Natural killer cell (primary cell): ENCODE data around the gene CHST9. TPM values are rescaled to one million over a fixed set of nuclear protein-coding genes. Genes with fewer than 3 reads are reported as not detected.

Experiments
- ATAC-seq, 3 donors: fragments of 150-1000 bp in 2 of 3; fragments of 200-7000 bp in 1 of 3; cut with Tn5 transposase; 1 replicate in 1 of 3; 2 replicates in 2 of 3; pipeline ENCODE4 v1.10.0; 2021; ENCODE audit warnings: mild to moderate bottlenecking in 2 of 3, moderate library complexity in 2 of 3
- DNase-seq, 2 donors: peaks; one replicate each; pipeline versions ENCODE4 v3.0.0 to v3.0.0-alpha.2; 2013 to 2021; ENCODE audit warnings: mixed read lengths in 1 of 2
- H3K27ac ChIP-seq: one replicate; pipeline ENCODE4 v1.5.1; 2013; ENCODE audit warnings: mild to moderate bottlenecking, low read length
- H3K27me3 ChIP-seq: one replicate; pipeline ENCODE4 v1.6.1; 2013; ENCODE audit warnings: low read length; ENCODE audit not compliant: control insufficient read depth, insufficient read depth
- H3K36me3 ChIP-seq: one replicate; pipeline ENCODE4 v1.6.1; 2013; ENCODE audit warnings: low read length; ENCODE audit not compliant: control insufficient read depth, insufficient read depth
- H3K4me1 ChIP-seq: one replicate; pipeline ENCODE4 v1.6.1; 2013; ENCODE audit warnings: low read length; ENCODE audit not compliant: control insufficient read depth, insufficient read depth
- H3K4me3 ChIP-seq: one replicate; pipeline ENCODE4 v1.5.1; 2013; ENCODE audit warnings: low read length
- H3K9me3 ChIP-seq: one replicate; pipeline ENCODE4 v1.6.1; 2013; ENCODE audit warnings: low read length; ENCODE audit not compliant: control insufficient read depth, insufficient read depth
- H3K27ac Mint-ChIP-seq, 2 donors: one replicate each; pipeline ENCODE4 v1.8.0; 2022; ENCODE audit warnings: mild to moderate bottlenecking in 2 of 2, mixed read lengths in 2 of 2, moderate library complexity in 1 of 2
- H3K27me3 Mint-ChIP-seq, 2 donors: one replicate each; pipeline ENCODE4 v1.8.0; 2022; ENCODE audit warnings: low read depth in 2 of 2, mixed read lengths in 2 of 2
- H3K36me3 Mint-ChIP-seq: one replicate; pipeline ENCODE4 v1.8.0; 2022; ENCODE audit warnings: mixed read lengths
- H3K4me1 Mint-ChIP-seq, 2 donors: one replicate each; pipeline ENCODE4 v1.8.0; 2022; ENCODE audit warnings: mixed read lengths in 2 of 2
- H3K4me3 Mint-ChIP-seq: one replicate; pipeline ENCODE4 v1.8.0; 2022; ENCODE audit warnings: mild to moderate bottlenecking, moderate library complexity, mixed read lengths
- H3K9me3 Mint-ChIP-seq, 2 donors: one replicate each; pipeline ENCODE4 v1.8.0; 2022; ENCODE audit warnings: mixed read lengths in 2 of 2
- WGBS: methylation state at CpG from one replicate; pipeline ENCODE4 v1.1.7; 2013; ENCODE audit warnings: missing lambda C conversion rate; ENCODE audit not compliant: insufficient coverage; 5-methylcytosine and 5-hydroxymethylcytosine counted together
- intact Hi-C: fragments of 100-400 bp; cut with micrococcal nuclease; formaldehyde crosslinking; loops from one replicate; pipeline ENCODE4 v1.14.2; 2022
- total RNA-seq, 4 donors: library from RNA; stranded (reverse); fragments of 120-200 nt in 1 of 4; gene quantifications; one replicate each; pipeline versions ENCODE4 v1.2.3 to v1.2.4, GENCODE V29; 2013 to 2022
- TF ChIP-seq, protein P1 (sequence below): fragments of 200-600 bp; IDR thresholded peaks from one replicate; pipeline ENCODE4 v1.8.0; 2022; ENCODE audit warnings: antibody characterized with exemption

The CHST9 gene
- total RNA-seq, 3 donors from 2014 or later (not counting 1 experiment from before 2014, with no cell fraction given): not detected

DNA sequence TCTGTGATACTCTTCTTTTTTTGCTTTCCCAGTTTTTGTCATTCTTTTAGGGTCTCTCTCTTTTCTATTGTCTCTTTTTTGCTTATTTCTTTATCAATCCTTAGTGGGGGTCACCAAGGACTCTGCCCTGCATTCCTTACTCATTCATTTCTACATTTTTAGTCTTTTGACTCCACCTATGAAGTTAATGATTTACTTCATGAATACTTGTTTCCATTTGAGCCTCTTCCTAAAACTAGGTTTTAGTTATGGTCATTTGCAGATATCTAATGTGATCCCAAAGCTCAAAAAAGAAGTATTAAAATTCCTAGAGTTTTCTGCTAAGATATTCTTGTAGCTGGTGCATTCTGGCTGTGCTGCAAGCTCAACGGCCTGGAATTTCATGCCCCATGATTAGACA is 170.3 kb downstream of the CHST9 start:
- H3K36me3 ChIP-seq: no peaks in the 10 kb centered on the region
- H3K4me3 ChIP-seq: no peak overlapping the region
- intact Hi-C loops: no loop called here
- no peaks in the 10 kb centered on the region for H3K27me3 ChIP-seq
- Mint-ChIP-seq H3K27me3 (peaks cover 0 to 2% of the 10 kb centered on the region in 2 donors), H3K4me1 (no peaks in the 10 kb centered on the region), H3K36me3 (no peaks in the 10 kb centered on the region), H3K4me3 (no peak overlapping the region), H3K9me3 (peaks cover 8% of the 10 kb centered on the region in 2 donors), H3K27ac (no peak overlapping the region)
- no peaks in the 10 kb centered on the region for H3K4me1 ChIP-seq
- ATAC-seq (no peak), DNase-seq (no peak)
- no peaks in the 10 kb centered on the region for H3K9me3 ChIP-seq
- H3K27ac ChIP-seq: no peak overlapping the region
- TF ChIP-seq, protein P1, sequence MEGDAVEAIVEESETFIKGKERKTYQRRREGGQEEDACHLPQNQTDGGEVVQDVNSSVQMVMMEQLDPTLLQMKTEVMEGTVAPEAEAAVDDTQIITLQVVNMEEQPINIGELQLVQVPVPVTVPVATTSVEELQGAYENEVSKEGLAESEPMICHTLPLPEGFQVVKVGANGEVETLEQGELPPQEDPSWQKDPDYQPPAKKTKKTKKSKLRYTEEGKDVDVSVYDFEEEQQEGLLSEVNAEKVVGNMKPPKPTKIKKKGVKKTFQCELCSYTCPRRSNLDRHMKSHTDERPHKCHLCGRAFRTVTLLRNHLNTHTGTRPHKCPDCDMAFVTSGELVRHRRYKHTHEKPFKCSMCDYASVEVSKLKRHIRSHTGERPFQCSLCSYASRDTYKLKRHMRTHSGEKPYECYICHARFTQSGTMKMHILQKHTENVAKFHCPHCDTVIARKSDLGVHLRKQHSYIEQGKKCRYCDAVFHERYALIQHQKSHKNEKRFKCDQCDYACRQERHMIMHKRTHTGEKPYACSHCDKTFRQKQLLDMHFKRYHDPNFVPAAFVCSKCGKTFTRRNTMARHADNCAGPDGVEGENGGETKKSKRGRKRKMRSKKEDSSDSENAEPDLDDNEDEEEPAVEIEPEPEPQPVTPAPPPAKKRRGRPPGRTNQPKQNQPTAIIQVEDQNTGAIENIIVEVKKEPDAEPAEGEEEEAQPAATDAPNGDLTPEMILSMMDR: no peak
- WGBS: 100% methylated on average over 1 of the region's 1 CpG

DNA sequence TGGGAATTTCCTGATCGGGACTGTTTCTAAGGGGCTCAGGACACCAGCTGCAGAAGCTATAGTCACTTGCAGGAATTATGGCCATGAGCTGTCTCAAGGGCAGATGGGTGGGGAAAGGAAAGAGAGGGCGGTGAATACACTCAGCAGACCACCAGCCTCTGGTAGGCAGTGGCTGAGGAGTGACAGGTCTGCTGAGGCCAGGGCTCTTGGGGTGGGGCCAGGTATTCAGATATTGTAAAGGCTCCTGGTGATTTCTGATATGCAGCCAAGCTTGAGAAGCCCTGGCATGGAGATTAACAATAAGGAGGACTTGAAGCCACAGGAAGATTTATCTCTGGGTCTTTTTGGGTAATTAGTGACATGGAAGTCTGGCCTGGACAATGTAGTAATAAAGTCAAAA is 174.3 kb downstream of the CHST9 start:
- intact Hi-C loops: no loop called here
- Mint-ChIP-seq H3K4me3 (no peak overlapping the region), H3K4me1 (no peaks in the 10 kb centered on the region), H3K36me3 (no peaks in the 10 kb centered on the region), H3K27me3 (no peaks in the 10 kb centered on the region), H3K9me3 (peaks cover 8 to 11% of the 10 kb centered on the region in 2 donors), H3K27ac (no peak overlapping the region)
- no peaks in the 10 kb centered on the region for H3K9me3 ChIP-seq
- no peaks in the 10 kb centered on the region for H3K27me3 ChIP-seq
- no peak overlapping the region for H3K4me3 ChIP-seq
- TF ChIP-seq, protein P1: no peak
- no peaks in the 10 kb centered on the region for H3K4me1 ChIP-seq
- DNase-seq: no peak
- no peak for ATAC-seq
- WGBS: 89% methylated on average over 2 of the region's 2 CpGs
- no peaks in the 10 kb centered on the region for H3K36me3 ChIP-seq
- H3K27ac ChIP-seq: no peak overlapping the region

DNA sequence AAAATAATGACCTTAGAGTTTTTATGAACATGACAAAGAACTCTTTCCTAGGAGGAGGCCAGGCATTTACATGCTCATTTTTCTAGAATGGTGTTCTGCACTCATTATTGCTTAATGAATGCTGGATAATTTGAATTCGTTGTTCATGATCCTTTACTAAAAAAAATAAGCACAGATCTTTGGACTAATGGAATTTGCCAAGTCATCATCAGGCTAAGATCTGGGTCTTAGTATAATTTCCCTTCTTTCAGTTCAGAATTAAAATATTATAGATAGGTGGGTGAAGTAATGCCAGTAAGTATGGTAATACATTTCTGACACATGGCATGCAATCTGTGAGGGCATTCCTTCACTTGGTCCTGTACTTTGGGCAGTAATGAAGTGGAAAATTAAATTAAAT is 175.8 kb downstream of the CHST9 start:
- DNase-seq (no peak), ATAC-seq (no peak)
- intact Hi-C loops: no loop called here
- Mint-ChIP-seq H3K9me3 (peaks cover 5 to 9% of the 10 kb centered on the region in 2 donors), H3K36me3 (no peaks in the 10 kb centered on the region), H3K4me3 (no peak overlapping the region), H3K27ac (no peak overlapping the region), H3K27me3 (no peaks in the 10 kb centered on the region), H3K4me1 (no peaks in the 10 kb centered on the region)
- Histone ChIP-seq H3K4me3 (no peak overlapping the region), H3K9me3 (no peaks in the 10 kb centered on the region), H3K27me3 (no peaks in the 10 kb centered on the region), H3K36me3 (no peaks in the 10 kb centered on the region), H3K27ac (no peak overlapping the region), H3K4me1 (no peaks in the 10 kb centered on the region)
- TF ChIP-seq, protein P1: no peak
- WGBS: 100% methylated on average over 1 of the region's 1 CpG

DNA sequence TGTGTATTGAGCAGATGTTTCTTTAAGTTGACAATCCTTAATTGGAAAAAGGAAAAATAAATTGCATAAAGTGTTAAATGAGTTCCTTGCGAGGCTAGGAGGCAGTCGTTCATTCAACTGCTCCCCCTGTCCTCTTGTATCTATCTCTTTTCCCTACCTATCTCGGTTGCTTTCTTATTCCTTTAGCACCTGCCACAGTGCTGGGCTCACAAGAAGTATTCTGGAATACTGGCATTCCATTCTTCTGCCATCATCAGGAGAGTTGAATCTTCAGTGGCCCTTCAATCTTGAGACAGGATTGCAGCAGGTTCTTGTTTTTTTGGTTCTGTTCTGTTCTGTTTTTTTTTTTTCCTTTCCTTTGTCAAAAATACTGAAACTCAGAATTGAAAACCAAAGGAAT is 176.5 kb downstream of the CHST9 start:
- no peaks in the 10 kb centered on the region for H3K9me3 ChIP-seq
- no peak for ATAC-seq
- Mint-ChIP-seq H3K36me3 (no peaks in the 10 kb centered on the region), H3K4me1 (no peaks in the 10 kb centered on the region), H3K27me3 (no peaks in the 10 kb centered on the region), H3K9me3 (peaks cover 5 to 9% of the 10 kb centered on the region in 2 donors), H3K4me3 (no peak overlapping the region), H3K27ac (no peak overlapping the region)
- 74% methylated on average over 3 of the region's 3 CpGs for WGBS
- H3K36me3 ChIP-seq: no peaks in the 10 kb centered on the region
- H3K27me3 ChIP-seq: no peaks in the 10 kb centered on the region
- H3K4me1 ChIP-seq: no peaks in the 10 kb centered on the region
- intact Hi-C loops: no loop called here
- TF ChIP-seq, protein P1: no peak
- no peak for DNase-seq
- no peak overlapping the region for H3K4me3 ChIP-seq
- H3K27ac ChIP-seq: no peak overlapping the region
